H1 (cell line): ENCODE results near the gene GBE1. TPM values are rescaled to one million over a fixed set of nuclear protein-coding genes. Genes with fewer than 3 reads are reported as not detected.

Experiments used
- CHD7 ChIP-seq: fragments of 300-600 bp; sonication (generic); IDR thresholded peaks from 2 replicates; pipeline ENCODE4 v1.7.1; 2012; ENCODE audit warnings: low read length, moderate library complexity, mild to moderate bottlenecking, inconsistent platforms; ENCODE audit not compliant: insufficient replicate concordance
- E2F6 ChIP-seq: IDR thresholded peaks from 2 replicates; pipeline ENCODE4 v1.6.1; 2012; ENCODE audit warnings: inconsistent platforms
- FOSL1 ChIP-seq: IDR thresholded peaks from 2 replicates; pipeline ENCODE4 v1.6.1; 2011; ENCODE audit warnings: mild to moderate bottlenecking, low read depth, low read length, moderate library complexity; ENCODE audit not compliant: insufficient read depth
- TEAD4 ChIP-seq: IDR thresholded peaks from 2 replicates; pipeline ENCODE4 v1.6.1; 2012; ENCODE audit warnings: low read depth, low read length, inconsistent platforms, mixed read lengths
- polyA plus RNA-seq, 7 experiments: library from polyadenylated mRNA; depleted of rRNA in 3 of 7; stranded (reverse) in 5 of 7; unstranded in 2 of 7; fragments of >200 nt in 5 of 7; fragments of 200-250 nt in 2 of 7; gene quantifications; 1 replicate in 5 of 7; 2 replicates in 1 of 7; 4 replicates in 1 of 7; pipeline versions ENCODE4 v1.2.1 to v1.2.3, GENCODE V29; 2011 to 2013; ENCODE audit warnings: missing spikeins in 2 of 7, mixed read lengths in 2 of 7
- total RNA-seq: library from RNA; stranded (reverse); fragmentation: NEBNext Ultra II Directional; extraction: Animal tissue kit (Norgen Biotek cat#: 25700); gene quantifications from 2 replicates; pipeline ENCODE4 v1.2.1, GENCODE V29; 2021

Gene GBE1
- total and polyA plus RNA-seq, 2 of the 8 experiments (the other 6 are each of a cell fraction or from before 2014, with no cell fraction given): 3.3 to 7.3 TPM

- TF ChIP-seq TEAD4 (no peak), FOSL1 (no peak), CHD7 (no peak), E2F6 (no peak)
Observed at GRCh38 chr3:81462921-81463320, 298.5 kb downstream of the GBE1 start (continued).
